NT2/D1 (cell line): ENCODE data around the gene EPHB2.

ENCODE experiments used
- YY1 ChIP-seq: IDR thresholded peaks from 2 replicates; pipeline ENCODE4 v1.6.1; 2011; ENCODE audit not compliant: insufficient read length, insufficient read depth
- ZNF274 ChIP-seq: IDR thresholded peaks from 2 replicates; pipeline ENCODE4 v1.6.1; 2011; ENCODE audit warnings: mild to moderate bottlenecking, low read depth, low read length

GRCh38 chr1:22850681-22851080 is 140.0 kb downstream of the EPHB2 start:
- TF ChIP-seq YY1 (no peak), ZNF274 (no peak)
